H1 (cell line): ENCODE measurements around the gene NELL1. TPM values are rescaled to one million over a fixed set of nuclear protein-coding genes. Genes with fewer than 3 reads are reported as not detected.

Experiments used
- CTCF ChIA-PET: fragments of 300-600 bp; sonication (Branson Sonifier 250); formaldehyde crosslinking; loops from one replicate; lab custom pipeline; 2021; ENCODE audit not compliant: partially characterized antibody; lab: Charles Lee
- POLR2A ChIA-PET: fragments of 300-600 bp; sonication (Branson Sonifier 250); formaldehyde crosslinking; loops from one replicate; lab custom pipeline; 2021; ENCODE audit warnings: inconsistent platforms; ENCODE audit not compliant: partially characterized antibody; lab: Charles Lee
- DNase-seq, 2 experiments: peaks; one replicate each; pipeline versions ENCODE4 v3.0.0 to v3.0.0-alpha.2; 2010 to 2022; ENCODE audit warnings: low spot score in 2 of 2, low read depth in 1 of 2, mixed read lengths in 1 of 2
- FAIRE-seq: peaks from 2 replicates; lab custom pipeline; 2011; peaks lifted over from hg19 to GRCh38; lab: Jason Lieb, UNC
- H2AFZ ChIP-seq: 2 replicates; pipeline ENCODE4 v1.8.1; 2012; ENCODE audit warnings: low read length, inconsistent platforms
- H2AK5ac ChIP-seq: 2 replicates; pipeline ENCODE4 v1.6.1; 2013; ENCODE audit warnings: low read depth, low read length
- H2BK120ac ChIP-seq: replicated peaks from 2 replicates; pipeline ENCODE3; 2013; ENCODE audit warnings: low read depth, low read length, inconsistent platforms
- H2BK12ac ChIP-seq: 2 replicates; pipeline ENCODE4 v1.6.1; 2013; ENCODE audit warnings: low read depth, low read length
- H2BK15ac ChIP-seq: 2 replicates; pipeline ENCODE4 v1.6.1; 2013; ENCODE audit warnings: low read length
- H2BK20ac ChIP-seq: 2 replicates; pipeline ENCODE4 v1.6.1; 2013; ENCODE audit warnings: low read length
- H2BK5ac ChIP-seq: 2 replicates; pipeline ENCODE4 v1.6.1; 2013; ENCODE audit warnings: low read depth, low read length
- H3K14ac ChIP-seq: 2 replicates; pipeline ENCODE4 v1.6.1; 2013; ENCODE audit warnings: inconsistent platforms; ENCODE audit not compliant: insufficient read length
- H3K18ac ChIP-seq: 2 replicates; pipeline ENCODE4 v1.6.1; 2013; ENCODE audit warnings: low read length; ENCODE audit errors: extremely low read depth
- H3K23ac ChIP-seq: 2 replicates; pipeline ENCODE4 v1.6.1; 2013; ENCODE audit warnings: inconsistent platforms; ENCODE audit not compliant: insufficient read length
- H3K23me2 ChIP-seq: 2 replicates; pipeline ENCODE4 v1.6.1; 2013; ENCODE audit warnings: low read depth, low read length
- H3K27ac ChIP-seq: 2 replicates; pipeline ENCODE4 v1.6.1; 2011; ENCODE audit warnings: low read depth, low read length, inconsistent platforms
- H3K27me3 ChIP-seq, 4 experiments: replicated peaks in 1 of 4; 1 replicate in 1 of 4; 2 replicates in 3 of 4; pipeline versions ENCODE4 v1.6.1 to v1.8.1; 2011 to 2013; ENCODE audit warnings: low read length in 3 of 4, mild to moderate bottlenecking in 3 of 4, inconsistent platforms in 2 of 4, mixed read lengths in 2 of 4, moderate library complexity in 1 of 4; ENCODE audit not compliant: control insufficient read depth in 3 of 4, insufficient read depth in 3 of 4; ENCODE audit errors: extremely low read depth in 1 of 4
- H3K36me3 ChIP-seq, 4 experiments: 2 replicates each; pipeline versions ENCODE4 v1.6.1 to v1.8.1; 2011 to 2013; ENCODE audit warnings: mild to moderate bottlenecking in 4 of 4, low read length in 3 of 4, moderate library complexity in 2 of 4, control low read depth in 1 of 4, inconsistent platforms in 1 of 4; ENCODE audit not compliant: insufficient read depth in 4 of 4, control insufficient read depth in 2 of 4
- H3K4ac ChIP-seq: replicated peaks from 2 replicates; pipeline ENCODE3; 2013; ENCODE audit warnings: low read length, low read depth, mixed read lengths, inconsistent platforms; ENCODE audit not compliant: insufficient read length
- H3K4me1 ChIP-seq, 4 experiments: replicated peaks in 1 of 4; 1 replicate in 1 of 4; 2 replicates in 3 of 4; pipeline versions ENCODE4 v1.6.1 to v1.8.1; 2011 to 2013; ENCODE audit warnings: low read length in 3 of 4, inconsistent platforms in 2 of 4, mixed read lengths in 1 of 4; ENCODE audit not compliant: insufficient read depth in 4 of 4, control insufficient read depth in 3 of 4
- H3K4me2 ChIP-seq, 2 experiments: 2 replicates each; pipeline versions ENCODE4 v1.6.1 to v1.8.1; 2011 to 2013; ENCODE audit warnings: low read depth in 2 of 2, low read length in 2 of 2, control low read depth in 1 of 2, inconsistent platforms in 1 of 2, mild to moderate bottlenecking in 1 of 2; ENCODE audit not compliant: insufficient read depth in 1 of 2
- H3K4me3 ChIP-seq, 4 experiments: fragments of 200-600, 300-600 bp in 1 of 4; sonication (generic), shearing (Covaris generic), sonication (Bioruptor Twin) in 1 of 4; 2 replicates each; pipeline versions ENCODE4 v1.5.1 to v1.8.1; 2011 to 2016; ENCODE audit warnings: low read length in 4 of 4, low read depth in 3 of 4, control low read depth in 2 of 4, inconsistent platforms in 2 of 4, mild to moderate bottlenecking in 2 of 4, mixed read lengths in 1 of 4, moderate library complexity in 1 of 4; ENCODE audit not compliant: insufficient read depth in 2 of 4; ENCODE audit errors: extremely low read depth in 1 of 4
- H3K56ac ChIP-seq: replicated peaks from 2 replicates; pipeline ENCODE3; 2013; ENCODE audit warnings: low read depth, mild to moderate bottlenecking, mixed read lengths, low read length, inconsistent platforms; ENCODE audit not compliant: insufficient read length
- H3K79me1 ChIP-seq: 2 replicates; pipeline ENCODE4 v1.6.1; 2013; ENCODE audit warnings: low read depth, low read length, control low read depth
- H3K79me2 ChIP-seq, 2 experiments: 2 replicates each; pipeline versions ENCODE4 v1.6.1 to v1.8.1; 2012 to 2013; ENCODE audit warnings: low read length in 2 of 2, mild to moderate bottlenecking in 2 of 2, inconsistent platforms in 1 of 2; ENCODE audit not compliant: insufficient read depth in 2 of 2, control insufficient read depth in 1 of 2
- H3K9ac ChIP-seq, 4 experiments: replicated peaks in 1 of 4; 1 replicate in 1 of 4; 2 replicates in 3 of 4; pipeline versions ENCODE4 v1.6.1 to v1.8.1; 2011 to 2013; ENCODE audit warnings: low read depth in 3 of 4, low read length in 3 of 4, control low read depth in 2 of 4, mild to moderate bottlenecking in 2 of 4, moderate library complexity in 2 of 4, inconsistent platforms in 1 of 4; ENCODE audit errors: extremely low read depth in 1 of 4
- H3K9me3 ChIP-seq, 2 experiments: 2 replicates each; pipeline versions ENCODE4 v1.6.1 to v1.8.1; 2012 to 2013; ENCODE audit warnings: mild to moderate bottlenecking in 2 of 2, moderate library complexity in 2 of 2, control low read depth in 1 of 2, inconsistent platforms in 1 of 2, low read depth in 1 of 2, low read length in 1 of 2, mixed read lengths in 1 of 2; ENCODE audit not compliant: insufficient read depth in 2 of 2
- H4K20me1 ChIP-seq, 2 experiments: replicated peaks in 1 of 2; 2 replicates each; pipeline versions ENCODE3 to v1.8.1; 2011 to 2013; ENCODE audit warnings: inconsistent platforms in 2 of 2, low read length in 2 of 2, mild to moderate bottlenecking in 1 of 2; ENCODE audit not compliant: insufficient read depth in 2 of 2, control insufficient read depth in 1 of 2
- H4K5ac ChIP-seq: 2 replicates; pipeline ENCODE4 v1.6.1; 2013; ENCODE audit warnings: low read length, low read depth, mixed read lengths, inconsistent platforms; ENCODE audit not compliant: insufficient read length
- H4K8ac ChIP-seq: 2 replicates; pipeline ENCODE4 v1.8.0; 2013; ENCODE audit warnings: mild to moderate bottlenecking, moderate library complexity, low read length, inconsistent platforms; ENCODE audit not compliant: insufficient read depth; ENCODE audit errors: extremely low read depth
- H4K91ac ChIP-seq: replicated peaks from 2 replicates; pipeline ENCODE3; 2013; ENCODE audit warnings: low read length, mixed read lengths, inconsistent platforms; ENCODE audit not compliant: insufficient read length
- CBX5 ChIP-seq: fragments of 300-800, 300-1000 bp; sonication (generic); IDR thresholded peaks from 2 replicates; pipeline ENCODE4 v1.7.1; 2016; ENCODE audit warnings: antibody characterized with exemption, low read length, low read depth
- CHD1 ChIP-seq: IDR thresholded peaks from 2 replicates; pipeline ENCODE4 v1.6.1; 2012; ENCODE audit warnings: low read depth, low read length, improper control_type of control experiment
- CTBP2 ChIP-seq: IDR thresholded peaks from 2 replicates; pipeline ENCODE4 v1.7.0; 2011; ENCODE audit warnings: borderline replicate concordance, mild to moderate bottlenecking, moderate library complexity, mixed read lengths, low read length; ENCODE audit not compliant: insufficient read depth, insufficient read length
- EGR1 ChIP-seq: IDR thresholded peaks from 2 replicates; pipeline ENCODE4 v1.6.1; 2011; ENCODE audit warnings: low read depth, low read length, borderline replicate concordance
- JUN ChIP-seq: IDR thresholded peaks from 2 replicates; pipeline ENCODE4 v1.6.1; 2011; ENCODE audit warnings: low read depth, mild to moderate bottlenecking, improper control_type of control experiment, low read length
- KDM4A ChIP-seq: IDR thresholded peaks from one replicate; pipeline ENCODE4 v1.7.1; 2012; ENCODE audit warnings: low read depth, mild to moderate bottlenecking, moderate library complexity, low read length, inconsistent platforms; ENCODE audit not compliant: severe bottlenecking
- KDM5A ChIP-seq: fragments of 200-600 bp; IDR thresholded peaks from 2 replicates; pipeline ENCODE4 v1.7.1; 2012; ENCODE audit warnings: mild to moderate bottlenecking, low read length, inconsistent platforms, mixed read lengths
- MAFK ChIP-seq: IDR thresholded peaks from 2 replicates; pipeline ENCODE4 v1.6.1; 2012; ENCODE audit warnings: low read depth, mild to moderate bottlenecking, improper control_type of control experiment, low read length
- NRF1 ChIP-seq: IDR thresholded peaks from 2 replicates; pipeline ENCODE4 v1.6.1; 2011; ENCODE audit warnings: mild to moderate bottlenecking, low read depth, low read length, improper control_type of control experiment
- RNF2 ChIP-seq: fragments of 200-900, 300-1000 bp; sonication (generic); IDR thresholded peaks from 2 replicates; pipeline ENCODE4 v1.7.1; 2016; ENCODE audit warnings: borderline replicate concordance, low read depth, mild to moderate bottlenecking, antibody characterized with exemption, low read length; ENCODE audit not compliant: poor library complexity, severe bottlenecking; ENCODE audit errors: missing control alignments
- SIX5 ChIP-seq: IDR thresholded peaks from 2 replicates; pipeline ENCODE4 v1.6.1; 2011; ENCODE audit warnings: mild to moderate bottlenecking, low read depth, low read length
- WGBS, 2 experiments: shearing (Covaris generic) in 1 of 2; methylation state at CpG; one replicate each; pipeline versions ENCODE4 v1.1.6 to v1.1.7; 2013 to 2015; ENCODE audit warnings: low lambda C conversion rate in 2 of 2, mixed read lengths in 2 of 2, inconsistent platforms in 1 of 2, low coverage in 1 of 2, missing lambda C conversion rate in 1 of 2; ENCODE audit not compliant: insufficient replicate concordance in 2 of 2, insufficient coverage in 1 of 2, insufficient read length in 1 of 2; ENCODE audit errors: extremely low coverage in 1 of 2, missing lambda C conversion rate in 1 of 2; 5-methylcytosine and 5-hydroxymethylcytosine counted together
- polyA plus RNA-seq, 7 experiments: library from polyadenylated mRNA; depleted of rRNA in 3 of 7; stranded (reverse) in 5 of 7; unstranded in 2 of 7; fragments of >200 nt in 5 of 7; fragments of 200-250 nt in 2 of 7; gene quantifications; 1 replicate in 5 of 7; 2 replicates in 1 of 7; 4 replicates in 1 of 7; pipeline versions ENCODE4 v1.2.1 to v1.2.3, GENCODE V29; 2011 to 2013; ENCODE audit warnings: missing spikeins in 2 of 7, mixed read lengths in 2 of 7
- total RNA-seq: library from RNA; stranded (reverse); fragmentation: NEBNext Ultra II Directional; extraction: Animal tissue kit (Norgen Biotek cat#: 25700); gene quantifications from 2 replicates; pipeline ENCODE4 v1.2.1, GENCODE V29; 2021
- TF ChIP-seq, protein P1 (sequence below): IDR thresholded peaks from 2 replicates; pipeline ENCODE4 v1.6.1; 2012; ENCODE audit warnings: inconsistent platforms

Gene NELL1
- total and polyA plus RNA-seq, 2 of the 8 experiments (the other 6 are each of a cell fraction or from before 2014, with no cell fraction given) = 0.21 TPM; not detected in 1

DNA sequence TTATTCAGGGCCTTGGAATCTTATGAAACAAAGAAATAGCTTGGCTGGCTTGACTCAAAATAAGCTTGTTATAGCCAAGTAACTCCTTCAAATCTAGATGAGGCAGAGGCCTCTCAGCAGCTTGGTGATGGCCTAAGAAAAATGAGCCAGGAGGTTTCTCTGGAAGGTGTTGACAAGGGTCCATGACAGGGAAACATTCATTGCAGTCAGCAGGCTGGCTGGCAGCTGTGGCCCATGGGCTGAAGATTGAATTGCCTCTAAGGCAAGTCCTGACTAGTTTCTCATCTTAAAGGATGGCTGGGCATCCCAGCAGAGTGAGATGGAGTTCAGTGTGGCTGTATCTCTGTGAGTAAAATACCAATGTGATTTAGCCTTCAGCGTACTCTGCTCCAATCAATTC is 441.0 kb downstream of the NELL1 start:
- no peaks in the 10 kb centered on the region for H3K23me2 ChIP-seq
- no peak overlapping the region for H3K27ac ChIP-seq
- H3K79me1 ChIP-seq = no peaks in the 10 kb centered on the region
- no peak overlapping the region for H4K8ac ChIP-seq
- no peak overlapping the region for H3K4me3 ChIP-seq
- FAIRE-seq = no peak
- no peak overlapping the region for H2BK20ac ChIP-seq
- WGBS, 2 experiments = 95% methylated on average over 1 of the region's 1 CpG; no CpG with 5 or more reads in 1 of the 2 experiments
- H3K36me3 ChIP-seq = no peaks in the 10 kb centered on the region
- no peaks in the 10 kb centered on the region for H3K4me1 ChIP-seq
- H3K23ac ChIP-seq = no peak overlapping the region
- no peak overlapping the region for H3K9ac ChIP-seq
- POLR2A ChIA-PET = no interaction called here
- no peak overlapping the region for H4K91ac ChIP-seq
- H3K79me2 ChIP-seq = no peaks in the 10 kb centered on the region
- H4K20me1 ChIP-seq = no peaks in the 10 kb centered on the region
- no peak overlapping the region for H2BK5ac ChIP-seq
- H2BK15ac ChIP-seq = no peak overlapping the region
- H3K18ac ChIP-seq = no peak overlapping the region
- peaks cover 0 to 2% (median 0%) of the 10 kb centered on the region in 4 experiments; a peak in 1 of 7 replicates for H3K27me3 ChIP-seq
- CTCF ChIA-PET = interaction anchor here (1.0 to 1.2 kb wide), 2 partner anchors 25 to 214 kb away, joined by 3 read pairs; no protein-coding TSS in a partner anchor
- H4K5ac ChIP-seq = no peak overlapping the region
- no peak overlapping the region for H2AK5ac ChIP-seq
- no peak overlapping the region for H3K14ac ChIP-seq
- H2AFZ ChIP-seq = peak overlapping the region; percentile 59; the same call in 1 of the 2 replicates
- no peak overlapping the region for H3K56ac ChIP-seq
- no peak overlapping the region for H2BK120ac ChIP-seq
- H3K4me2 ChIP-seq = no peak overlapping the region
- H2BK12ac ChIP-seq = no peak overlapping the region
- H3K9me3 ChIP-seq = no peaks in the 10 kb centered on the region
- H3K4ac ChIP-seq = no peak overlapping the region
- no peak for DNase-seq
- TF ChIP-seq NRF1 = no peak
- TF ChIP-seq, protein P1, sequence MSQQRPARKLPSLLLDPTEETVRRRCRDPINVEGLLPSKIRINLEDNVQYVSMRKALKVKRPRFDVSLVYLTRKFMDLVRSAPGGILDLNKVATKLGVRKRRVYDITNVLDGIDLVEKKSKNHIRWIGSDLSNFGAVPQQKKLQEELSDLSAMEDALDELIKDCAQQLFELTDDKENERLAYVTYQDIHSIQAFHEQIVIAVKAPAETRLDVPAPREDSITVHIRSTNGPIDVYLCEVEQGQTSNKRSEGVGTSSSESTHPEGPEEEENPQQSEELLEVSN = no peak
- no peak for TF ChIP-seq KDM5A
- TF ChIP-seq JUN = no peak
- no peak for TF ChIP-seq CBX5
- TF ChIP-seq EGR1 = no peak
- TF ChIP-seq SIX5 = no peak
- no peak for TF ChIP-seq CHD1
- TF ChIP-seq RNF2 = no peak
- no peak for TF ChIP-seq MAFK
- no peak for TF ChIP-seq KDM4A
- TF ChIP-seq CTBP2 = no peak
